Measurements from ENCODE around the gene TGFBR3. TPM values are rescaled to one million over a fixed set of nuclear protein-coding genes. Genes with fewer than 3 reads are reported as not detected.

The TGFBR3 gene
- total and polyA plus RNA-seq, 2 of the 4 experiments (the other 2 are of a cell fraction) = 3.0 to 11.3 TPM

- Histone ChIP-seq H3K4me1 (ENCODE audit: control insufficient read depth, insufficient read depth, low read length) (peaks cover 16% of the 10 kb centered on the region), H3K4ac (ENCODE audit: low read depth, low read length) (peak overlapping the region; percentile 34; the same call in 1 of the 2 replicates), H2BK5ac (ENCODE audit: low read depth, low read length, poor library complexity, severe bottlenecking) (no peak overlapping the region), H3K4me3 (ENCODE audit: insufficient read depth, low read depth, low read length) (no peak overlapping the region), H3K27me3 (ENCODE audit: control insufficient read depth, insufficient read depth, low read length) (no peaks in the 10 kb centered on the region; the same call in none of the 2 replicates), H3K9me3 (ENCODE audit: control insufficient read depth, insufficient read depth, low read length) (no peaks in the 10 kb centered on the region), H3K36me3 (ENCODE audit: control insufficient read depth, insufficient read depth, low read length) (no peaks in the 10 kb centered on the region), H3K79me1 (ENCODE audit: low read depth in 1 of 2, low read length in 2 of 2) (no peaks in the 10 kb centered on the region), H4K5ac (ENCODE audit: low read depth, low read length) (no peak overlapping the region), H4K20me1 (ENCODE audit: insufficient read depth, low read length) (no peaks in the 10 kb centered on the region), H3K9me1 (ENCODE audit: insufficient read depth, low read length) (peaks cover 7% of the 10 kb centered on the region), H3K9ac (ENCODE audit: low read depth, low read length) (no peak overlapping the region), H3K14ac (replicated peaks; ENCODE audit: low read depth, low read length) (no peak overlapping the region), H2AFZ (replicated peaks; ENCODE audit: low read length, poor library complexity) (no peak overlapping the region), H2BK20ac (ENCODE audit: low read depth, low read length) (no peak overlapping the region), H2AK9ac (replicated peaks; ENCODE audit: low read depth, low read length, poor library complexity) (no peak overlapping the region), H3K4me2 (ENCODE audit: low read depth, low read length) (no peak overlapping the region), H2BK15ac (ENCODE audit: low read depth, low read length) (no peak overlapping the region), H2BK120ac (ENCODE audit: low read depth, low read length) (peak overlapping the region; percentile 30; the same call in 1 of the 2 replicates), H3K23ac (ENCODE audit: low read depth, low read length) (no peak overlapping the region), H4K91ac (ENCODE audit: insufficient read depth, low read depth, low read length) (no peak overlapping the region), H4K8ac (ENCODE audit: low read depth in 2 of 2, low read length in 2 of 2) (0 out of 4 replicates have a peak overlapping the region, but pooled peaks of 1 of the 2 experiments have one; percentile 35), H2AK5ac (ENCODE audit: low read depth, low read length) (no peak overlapping the region), H3K18ac (ENCODE audit: low read depth, low read length) (no peak overlapping the region), H3K56ac (ENCODE audit: extremely low read depth, insufficient read depth, low read length) (no peak overlapping the region), H3K27ac (ENCODE audit: insufficient read depth, low read length) (no peak overlapping the region)
- ATAC-seq (ENCODE audit: low read depth) = no peak
- no peak for DNase-seq
- no peak for TF ChIP-seq MAFK (IDR thresholded peaks at IDR 0.05; ENCODE audit: low read depth, low read length)
- ChIA-PET POLR2A (ENCODE audit: unreplicated experiment) (no interaction called here), CTCF (no interaction called here)
- no TSS peak for BruUV-seq (replicated peaks)
- in situ Hi-C loops (cut with MboI; ENCODE audit: low sequenced_read_pairs) = no loop called here
- intact Hi-C loops (cut with micrococcal nuclease) = no loop called here
- 100% methylated on average over 1 of the region's 2 CpGs; no CpG with 5 or more reads in 1 of the 2 experiments for WGBS, 2 experiments (ENCODE audit: extremely low coverage in 2 of 2, insufficient read length in 1 of 2)
- dilution Hi-C loops (cut with HindIII; ENCODE audit: low sequenced_read_pairs, unreplicated experiment) = no loop called here
Observed at GRCh38 chr1:91647061-91647460, 238.9 kb downstream of the TGFBR3 start.
